Stimulated activated CD4-positive, alpha-beta T cell treated with anti-CD3 and anti-CD28 coated beads, Interleukin-12 subunit alpha, Interleukin-12 subunit beta, amount 100 ng/mL, for 24 hours (primary cell): Measurements from ENCODE around the gene HSD17B12.
"Not testable (repeated sequence)": the region's sequence is repeated elsewhere in the genome, so short reads cannot be mapped to it uniquely, and the experiment has no call there.

Experiments
- DNase-seq, 2 experiments: peaks; one replicate each; pipeline ENCODE4 v3.0.0-alpha.2; 2020; ENCODE audit warnings: low read depth in 2 of 2

The HSD17B12 gene

DNA sequence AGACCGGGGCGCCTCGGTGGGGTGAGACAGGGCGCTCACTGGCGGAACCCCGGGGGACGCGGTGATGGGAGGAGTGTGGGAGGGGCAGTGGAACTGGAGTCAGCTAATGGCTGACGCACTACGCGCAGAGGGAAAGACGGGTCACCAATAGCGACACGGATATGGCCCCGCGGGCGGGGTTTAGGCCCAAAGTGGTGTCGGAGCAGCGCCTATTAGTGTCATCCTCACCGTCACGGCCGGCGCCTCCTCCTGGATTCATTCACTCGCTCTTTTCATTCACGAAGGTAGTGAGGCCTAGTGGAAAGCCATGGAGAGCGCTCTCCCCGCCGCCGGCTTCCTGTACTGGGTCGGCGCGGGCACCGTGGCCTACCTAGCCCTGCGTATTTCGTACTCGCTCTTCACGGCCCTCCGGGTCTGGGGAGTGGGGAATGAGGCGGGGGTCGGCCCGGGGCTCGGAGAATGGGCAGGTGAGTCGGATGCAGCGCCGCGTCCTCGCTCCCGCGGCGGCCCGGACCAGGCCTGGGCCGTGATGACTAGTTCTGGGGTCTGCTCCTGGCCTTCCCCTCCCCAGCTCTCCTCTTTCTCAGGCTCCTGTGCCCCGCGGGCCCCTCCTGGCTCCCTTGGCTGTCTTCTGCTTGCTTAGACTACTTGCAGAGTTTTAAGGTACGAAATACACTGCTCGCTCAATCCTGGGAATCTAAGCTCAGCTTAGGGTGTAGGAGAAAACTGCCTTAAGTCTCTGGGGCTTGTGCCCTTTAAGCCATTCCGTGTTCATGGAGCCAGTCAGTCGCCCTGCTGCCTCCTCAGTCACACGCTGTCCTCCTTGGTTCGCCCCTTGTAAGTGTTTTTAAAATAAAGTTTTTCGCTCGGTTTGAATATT, at the start of gene HSD17B12:
Gene HSD17B12 (plus strand): TSS at position 218 of the 880 bp plus-strand sequence. CDS start 90 bp downstream, at position 308.
- DNase-seq: peak; percentile 98 to 99

DNA sequence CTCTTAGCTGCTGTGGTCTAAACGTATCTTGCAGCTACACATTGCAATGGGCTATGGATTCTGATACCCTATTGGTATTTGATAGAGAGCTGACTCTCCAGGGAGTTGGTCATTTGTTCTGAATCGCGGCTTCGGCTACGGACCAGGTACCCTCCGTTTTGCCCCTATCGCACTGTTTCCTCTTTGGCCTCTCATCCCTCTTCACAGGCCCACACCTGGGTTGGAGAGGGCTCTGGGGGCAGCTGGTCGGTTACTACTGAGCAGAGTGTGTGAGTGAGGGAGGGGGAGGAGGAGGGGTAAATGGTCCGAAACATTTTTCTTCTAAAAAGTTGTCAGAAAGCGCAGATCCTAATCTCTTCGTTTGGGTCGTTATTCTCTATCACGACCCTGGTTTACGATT, 48.8 kb upstream of the HSD17B12 start:
- no peak for DNase-seq

DNA sequence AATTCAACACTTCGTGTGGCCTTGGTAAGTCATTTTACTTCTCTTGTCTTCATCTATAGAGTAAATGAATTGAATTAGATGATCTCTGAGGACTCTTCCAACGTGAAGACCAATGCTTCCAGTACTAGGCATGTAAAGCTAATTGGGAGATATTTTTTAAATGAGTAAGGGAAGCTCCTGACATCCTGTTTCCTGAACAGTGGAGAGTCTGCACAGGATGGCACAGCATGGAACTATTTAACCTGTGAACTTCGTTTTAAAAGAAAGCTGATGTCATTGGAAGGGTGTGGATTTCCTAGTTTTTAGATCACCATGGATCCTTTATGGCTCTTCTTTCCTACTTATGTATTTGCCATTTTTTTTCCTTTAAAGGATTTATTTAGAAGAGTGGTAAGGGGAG, 48.4 kb upstream of the HSD17B12 start:
- no peak for DNase-seq

DNA sequence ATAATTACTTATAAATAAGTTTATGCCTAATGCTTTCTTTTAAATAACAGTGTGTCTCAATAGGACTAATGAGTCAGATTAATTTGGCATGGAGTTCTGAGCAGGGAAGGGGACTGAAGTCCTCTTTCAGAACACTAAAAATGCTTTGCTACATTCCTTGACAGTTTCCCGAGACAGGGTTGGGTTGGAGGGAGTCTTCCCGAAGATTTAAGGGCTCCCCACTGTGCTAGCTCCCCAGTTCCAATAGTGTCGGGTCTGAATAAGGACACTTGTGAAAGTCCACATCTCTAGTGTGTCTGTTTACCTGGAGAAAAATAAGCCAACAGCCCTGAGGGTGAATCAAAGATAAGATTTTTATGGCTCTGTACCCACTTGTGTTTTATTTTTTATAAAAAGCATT, 41.8 kb upstream of the HSD17B12 start:
- no peak for DNase-seq

DNA sequence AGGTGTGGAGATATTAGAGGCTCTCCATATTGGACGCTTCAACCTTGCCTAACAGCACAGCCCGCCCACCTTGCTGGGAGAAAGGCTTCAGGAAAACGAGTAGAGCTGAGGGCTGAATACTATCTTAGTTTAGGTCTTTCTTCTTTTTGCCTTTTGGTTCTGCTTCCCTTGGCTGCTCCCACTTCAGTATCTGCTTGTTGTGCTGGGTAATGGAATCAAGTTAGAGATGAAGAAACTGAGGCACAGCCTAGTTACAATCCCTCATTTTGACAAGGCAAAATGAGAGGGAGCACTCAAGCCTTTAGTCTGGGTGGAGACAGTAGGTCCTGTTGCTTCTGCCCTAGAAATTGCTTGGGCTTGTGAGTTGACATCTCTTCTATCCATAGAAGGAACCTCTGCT, 41.3 kb upstream of the HSD17B12 start:
- DNase-seq: no peak

DNA sequence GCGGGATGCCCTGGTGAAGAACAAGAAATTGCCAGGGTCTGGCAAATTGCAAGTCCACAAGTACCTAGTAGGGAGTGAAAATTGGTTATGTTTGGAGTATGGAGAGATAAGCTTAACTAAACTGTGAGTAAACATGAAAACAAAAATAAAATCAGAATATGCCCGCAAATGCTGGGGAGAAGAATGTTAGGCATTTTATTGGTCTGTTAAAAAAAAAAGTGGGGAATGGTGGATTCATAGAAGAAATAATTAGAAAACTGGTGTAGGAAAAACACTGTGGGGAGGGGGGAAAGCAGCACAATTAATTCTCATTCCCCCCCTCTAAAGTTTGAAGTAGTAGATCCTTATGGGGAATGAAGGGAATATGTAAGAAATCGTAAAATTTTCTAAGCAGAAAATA, 40.6 kb upstream of the HSD17B12 start:
- no peak for DNase-seq

DNA sequence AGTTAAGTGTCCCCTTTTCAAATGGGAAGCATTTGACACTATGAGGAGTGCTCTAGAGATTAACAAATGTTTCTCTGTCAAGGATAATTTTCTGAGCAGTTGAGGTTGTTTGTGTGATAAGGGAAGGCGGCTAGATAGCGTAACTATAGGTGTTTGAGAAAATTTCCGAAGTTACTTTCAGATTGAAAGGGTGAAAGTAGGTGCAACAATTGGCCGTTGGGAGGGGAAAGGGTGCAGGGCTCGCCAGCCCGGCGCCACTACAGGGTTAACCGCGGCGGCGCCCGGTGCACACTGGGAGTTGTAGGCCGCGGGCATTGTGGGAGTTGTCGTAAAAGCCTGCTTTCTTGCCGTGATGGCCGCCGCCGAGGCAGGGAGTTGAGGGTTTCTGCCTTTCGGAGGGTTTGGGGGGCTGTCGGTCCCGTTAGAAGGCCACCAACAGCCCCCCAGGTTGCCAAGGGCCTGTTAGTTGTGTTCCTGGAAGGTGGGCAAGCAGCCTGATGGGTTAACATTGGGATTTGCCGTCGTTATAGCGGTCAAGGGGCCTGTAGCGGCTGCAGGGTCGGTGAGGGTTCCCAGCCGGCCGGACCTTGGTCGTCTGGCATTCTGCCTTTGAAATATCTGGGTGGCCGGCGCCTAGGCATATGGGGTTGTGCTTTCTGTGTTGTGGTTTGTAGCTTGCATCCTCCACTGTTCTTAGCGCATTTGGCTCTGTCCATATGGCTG, 36.5 kb upstream of the HSD17B12 start:
- peak; percentile 76 to 82 for DNase-seq

DNA sequence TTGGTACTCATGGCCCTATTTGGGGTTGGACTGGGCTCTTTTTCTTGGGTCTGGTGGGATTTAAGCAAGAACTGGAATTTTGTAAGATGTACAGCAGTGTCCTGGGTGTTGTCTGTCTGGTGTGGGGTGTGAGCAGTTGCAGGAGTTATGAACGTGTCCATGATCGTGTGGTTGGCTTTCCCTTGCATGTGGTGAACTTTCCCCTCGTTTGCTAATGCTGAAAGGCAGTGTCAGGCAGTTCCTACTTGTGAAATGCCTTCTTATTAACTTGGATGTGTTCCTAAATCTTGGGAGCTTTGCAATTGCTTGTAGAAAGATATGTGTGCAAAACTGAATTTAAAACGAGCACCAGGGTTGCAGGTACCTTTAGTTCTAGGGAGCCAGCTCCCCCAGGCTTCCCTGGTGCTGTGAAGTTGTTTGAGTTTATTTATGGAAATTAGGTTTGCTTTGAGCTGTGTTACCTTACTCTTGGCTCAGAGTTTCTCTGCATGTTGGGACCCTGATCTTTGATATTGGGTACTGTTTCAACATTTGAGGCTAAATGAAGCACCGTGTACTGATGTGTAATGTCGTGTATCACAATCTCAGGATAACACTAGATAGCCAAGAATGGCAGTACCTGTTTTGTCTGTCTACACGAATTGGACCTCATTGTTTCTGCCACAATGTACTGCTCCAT, 35.8 kb upstream of the HSD17B12 start:
- no peak for DNase-seq

DNA sequence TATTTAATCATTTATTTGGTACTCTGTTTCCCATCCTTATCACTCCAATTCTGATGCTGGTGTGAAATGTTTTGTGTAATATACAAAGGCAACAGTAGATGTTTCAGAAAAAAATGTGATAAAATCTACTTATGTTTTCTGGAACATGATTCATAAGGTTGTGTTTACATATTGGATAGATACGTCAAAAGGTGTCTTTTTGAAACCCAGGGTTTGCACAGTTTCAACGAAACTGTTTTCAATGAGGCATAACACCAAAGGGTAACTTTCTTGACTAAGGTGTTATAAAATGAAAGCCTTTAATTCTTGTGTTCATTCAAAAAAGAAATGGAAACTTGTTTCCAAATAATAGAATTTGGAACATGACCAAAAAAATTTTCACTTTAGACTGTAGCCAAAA, 33.8 kb upstream of the HSD17B12 start:
- DNase-seq: no peak

DNA sequence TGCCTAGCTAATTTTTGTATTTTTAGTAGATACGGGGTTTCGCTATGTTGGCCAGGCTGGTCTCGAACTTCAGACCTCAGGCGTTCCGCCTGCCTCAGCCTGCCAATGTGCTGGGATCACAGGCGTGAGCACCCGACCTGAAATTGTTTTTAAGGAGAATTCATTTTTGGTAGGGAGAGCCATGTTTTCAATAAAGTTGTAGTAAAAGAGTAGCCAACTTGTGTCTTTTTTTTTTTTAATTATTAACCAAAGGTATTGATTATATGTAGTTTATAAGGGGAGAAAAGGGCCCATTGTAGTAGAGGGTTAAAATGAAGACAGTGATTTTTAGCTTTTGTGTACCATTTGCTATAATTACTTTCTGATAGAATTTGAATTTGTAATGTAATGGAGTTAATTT, 31.6 kb upstream of the HSD17B12 start:
- DNase-seq: no peak

DNA sequence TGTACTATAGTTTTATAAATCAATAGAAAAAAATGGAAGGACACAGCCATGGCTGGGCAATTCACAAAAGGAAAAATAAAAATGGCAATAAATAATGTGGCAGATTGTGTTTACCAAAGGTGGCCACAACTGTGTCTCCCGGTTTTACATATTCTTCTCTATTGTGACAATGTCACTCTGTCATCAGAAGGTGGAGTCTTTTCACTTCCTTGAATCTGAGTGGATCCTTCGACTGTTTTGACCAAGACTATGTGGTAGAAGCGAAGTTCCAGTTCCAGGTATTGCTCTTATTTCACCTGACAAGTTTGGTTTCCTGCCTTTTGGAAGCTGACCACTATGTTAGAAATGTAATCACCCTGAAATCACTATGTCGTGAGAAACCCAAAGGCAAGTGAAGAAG, 31.0 kb upstream of the HSD17B12 start:
- no peak for DNase-seq

DNA sequence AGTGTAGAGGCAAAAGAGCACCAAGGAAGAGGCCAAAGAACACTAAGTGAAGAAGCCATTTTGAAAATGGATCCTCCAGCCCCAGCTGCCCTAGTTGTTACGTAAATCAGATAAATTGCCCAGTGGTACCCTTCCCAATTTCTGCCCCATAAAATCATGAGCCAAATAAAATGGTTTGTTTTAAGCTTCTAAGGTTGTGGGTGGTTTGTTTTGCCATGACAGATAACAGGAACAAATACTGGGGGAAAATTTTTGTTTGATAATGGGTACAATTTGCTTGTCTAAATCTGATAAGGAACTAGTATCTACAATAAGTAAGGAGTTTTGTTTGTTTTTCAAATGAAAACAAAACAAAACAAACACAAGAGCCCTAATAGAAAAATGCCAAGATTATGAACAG, 30.6 kb upstream of the HSD17B12 start:
- no peak for DNase-seq

DNA sequence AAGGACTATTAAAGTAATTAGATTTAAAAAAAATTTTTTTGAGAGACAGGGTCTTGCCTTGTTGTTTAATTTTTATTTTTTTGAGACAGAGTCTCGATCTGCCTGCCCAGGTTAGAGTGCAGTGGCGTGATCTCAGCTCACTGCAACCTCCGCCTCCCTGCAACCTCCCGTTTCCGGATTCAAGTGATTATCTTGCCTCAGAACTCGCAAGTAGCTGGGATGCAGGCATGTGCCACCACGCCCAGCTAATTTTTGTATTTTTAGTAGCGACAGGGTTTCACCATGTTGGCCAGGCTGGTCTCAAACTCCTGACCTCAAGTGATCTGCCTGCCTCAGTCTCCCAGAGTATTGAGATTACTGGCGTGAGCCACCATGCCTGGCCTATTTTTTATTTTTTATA, 17.5 kb upstream of the HSD17B12 start:
- DNase-seq: not testable (repeated sequence)

DNA sequence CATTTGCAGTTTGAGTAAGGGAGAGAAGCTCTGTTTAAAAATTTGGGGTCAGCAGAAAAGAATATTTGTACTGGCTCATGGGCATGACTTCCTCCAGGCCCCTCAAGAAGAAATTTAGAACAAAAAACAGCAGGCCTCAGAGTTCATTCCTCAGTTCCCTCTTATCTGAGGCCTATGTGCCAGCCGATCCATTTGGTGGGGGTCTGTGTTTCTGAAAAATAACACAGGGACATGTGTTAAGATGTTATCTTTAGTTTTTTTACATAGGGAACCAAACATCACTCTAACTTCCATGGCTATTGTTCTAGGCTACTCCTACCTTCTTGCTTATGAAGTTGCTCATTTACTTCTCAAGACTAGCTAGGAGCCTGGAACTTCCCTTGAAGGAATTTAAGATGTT, 16.2 kb upstream of the HSD17B12 start:
- no peak for DNase-seq

DNA sequence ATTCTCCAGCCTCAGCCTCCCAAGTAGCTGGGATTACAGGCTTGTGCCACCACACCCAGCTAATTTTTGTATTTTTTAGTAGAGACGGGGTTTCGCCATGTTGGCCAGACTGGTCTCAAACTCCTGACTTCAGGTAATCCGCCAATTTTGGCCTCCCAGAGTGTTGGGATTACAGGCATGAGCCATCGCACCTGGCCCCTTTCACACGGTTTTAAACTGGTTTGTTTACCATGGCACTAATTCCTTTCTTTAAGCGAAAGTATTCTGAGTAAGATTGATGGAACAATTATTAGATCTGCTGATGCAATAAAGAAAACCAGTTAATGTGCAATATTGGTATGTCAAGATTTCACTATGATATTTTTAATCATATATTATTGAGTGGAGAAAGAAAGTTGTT, 9.3 kb upstream of the HSD17B12 start:
- DNase-seq: not testable (repeated sequence)

DNA sequence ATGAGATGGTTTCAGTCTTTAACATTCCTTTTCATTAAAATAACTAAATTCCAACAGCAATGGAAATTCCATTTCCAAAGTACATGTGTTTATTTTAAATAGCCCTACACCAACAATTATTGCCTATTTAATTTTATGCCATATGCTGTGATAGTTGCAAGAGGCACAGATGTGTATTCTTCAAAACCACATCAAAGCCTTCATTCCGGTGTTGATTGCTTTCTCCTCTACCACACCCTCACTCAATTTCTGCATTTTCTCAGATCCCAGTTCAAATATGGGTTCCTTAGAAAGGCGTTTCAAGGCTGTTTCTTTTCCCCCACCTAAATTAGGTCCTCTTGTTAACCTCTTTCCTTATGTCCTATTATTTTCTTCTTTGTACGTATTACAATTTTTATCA, 6.0 kb upstream of the HSD17B12 start:
- DNase-seq: no peak

DNA sequence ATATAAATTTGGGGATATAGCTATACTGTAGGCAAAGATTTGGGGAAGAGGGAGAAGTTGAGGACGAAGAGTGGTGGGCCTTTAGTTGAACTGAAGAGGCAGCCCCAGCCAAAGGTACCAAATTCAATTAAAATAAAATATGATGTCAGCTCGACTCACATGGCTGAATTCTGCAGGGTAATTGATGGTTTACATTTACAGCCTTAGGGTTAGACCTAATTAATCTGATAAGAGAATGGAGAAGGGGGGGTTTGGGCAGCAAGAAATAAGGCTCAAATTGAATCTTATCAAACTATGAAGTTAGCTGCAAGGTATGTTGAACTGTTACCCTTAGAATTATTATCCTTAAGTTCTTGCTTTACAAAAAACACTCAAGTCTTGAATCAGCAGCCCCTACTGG, 3.6 kb upstream of the HSD17B12 start:
- DNase-seq: no peak

DNA sequence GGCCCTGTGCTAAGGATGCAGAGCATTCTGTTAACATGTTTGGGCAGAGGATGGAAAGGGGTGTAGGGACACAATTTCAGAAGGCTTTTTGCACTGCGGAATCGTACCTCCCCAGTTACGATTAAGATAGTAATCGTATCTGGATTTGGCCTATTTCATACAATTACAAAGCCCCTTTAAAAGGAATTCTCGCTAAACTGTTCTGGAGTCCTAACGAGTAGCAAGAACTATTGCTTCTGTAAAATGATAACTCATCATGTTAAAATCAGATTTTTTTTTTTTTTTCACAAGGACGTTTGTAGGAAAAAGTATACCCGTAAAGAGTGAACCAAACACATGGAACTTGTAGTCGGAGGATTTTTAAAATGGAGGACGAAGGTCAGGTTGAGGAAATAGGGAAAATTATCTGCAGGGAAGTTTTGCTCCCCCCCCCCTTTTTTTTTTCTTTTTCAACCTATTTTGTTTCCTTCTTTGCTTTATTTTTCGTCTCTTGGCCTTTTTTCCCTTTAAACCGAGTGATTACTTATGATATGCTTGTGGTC, 934 bp downstream of the HSD17B12 start:
- no peak for DNase-seq

DNA sequence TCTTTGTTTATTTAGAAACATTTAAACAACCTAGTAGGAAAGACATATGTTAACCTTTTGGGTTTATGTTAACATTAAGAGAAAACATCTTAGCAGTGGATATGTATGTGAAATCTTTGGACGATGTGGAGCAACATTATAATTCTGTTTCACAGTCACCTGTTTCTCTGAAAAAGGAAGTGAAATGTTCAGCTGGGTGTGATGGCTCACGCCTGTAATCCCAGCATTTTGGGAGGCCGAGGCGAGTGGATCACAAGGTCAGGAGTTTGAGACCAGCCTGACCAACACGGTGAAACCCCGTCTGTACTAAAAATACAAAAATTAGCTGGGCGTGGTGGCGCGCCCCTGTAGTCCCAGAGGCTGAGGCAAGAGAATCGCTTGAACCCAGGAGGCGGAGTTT, 1.5 kb downstream of the HSD17B12 start:
- DNase-seq: not testable (repeated sequence)

DNA sequence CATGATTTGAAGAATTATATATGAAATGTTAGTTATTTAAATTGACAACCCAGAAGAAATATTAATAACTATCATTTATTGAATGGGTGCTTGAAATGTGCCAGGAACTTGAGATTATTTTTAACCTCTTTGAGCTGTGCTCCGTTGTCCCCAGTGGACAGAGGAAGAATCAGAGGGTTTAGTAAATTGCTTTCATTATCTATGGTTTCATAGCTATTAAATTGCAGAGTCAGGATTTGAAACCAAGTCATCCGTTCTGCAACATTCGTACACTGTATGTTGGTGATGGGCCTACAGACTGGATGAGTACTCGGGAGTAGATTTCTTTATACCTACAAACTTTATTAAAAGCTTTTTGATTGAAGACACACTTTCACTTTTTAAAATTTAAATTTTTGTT, 4.9 kb downstream of the HSD17B12 start:
- no peak for DNase-seq

DNA sequence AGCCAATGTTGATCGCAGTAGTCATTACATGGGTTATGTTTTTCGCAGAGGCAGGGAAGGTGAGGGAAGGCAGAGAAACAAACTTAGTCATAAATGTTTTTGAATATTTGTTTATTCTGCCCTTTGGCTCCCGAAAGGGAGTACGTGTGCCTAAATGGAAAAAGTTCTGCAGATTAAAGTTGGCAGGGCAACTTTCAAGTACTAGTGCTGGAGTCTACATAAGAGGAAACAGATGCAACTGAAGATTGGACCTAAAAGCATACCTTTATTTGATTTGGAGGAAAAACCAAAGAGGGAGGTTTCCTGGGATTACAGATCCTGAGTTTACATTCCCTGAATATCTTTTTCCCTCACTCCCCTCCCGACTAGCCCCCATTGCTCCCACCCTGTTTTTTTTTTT, 5.7 kb downstream of the HSD17B12 start:
- DNase-seq: no peak

DNA sequence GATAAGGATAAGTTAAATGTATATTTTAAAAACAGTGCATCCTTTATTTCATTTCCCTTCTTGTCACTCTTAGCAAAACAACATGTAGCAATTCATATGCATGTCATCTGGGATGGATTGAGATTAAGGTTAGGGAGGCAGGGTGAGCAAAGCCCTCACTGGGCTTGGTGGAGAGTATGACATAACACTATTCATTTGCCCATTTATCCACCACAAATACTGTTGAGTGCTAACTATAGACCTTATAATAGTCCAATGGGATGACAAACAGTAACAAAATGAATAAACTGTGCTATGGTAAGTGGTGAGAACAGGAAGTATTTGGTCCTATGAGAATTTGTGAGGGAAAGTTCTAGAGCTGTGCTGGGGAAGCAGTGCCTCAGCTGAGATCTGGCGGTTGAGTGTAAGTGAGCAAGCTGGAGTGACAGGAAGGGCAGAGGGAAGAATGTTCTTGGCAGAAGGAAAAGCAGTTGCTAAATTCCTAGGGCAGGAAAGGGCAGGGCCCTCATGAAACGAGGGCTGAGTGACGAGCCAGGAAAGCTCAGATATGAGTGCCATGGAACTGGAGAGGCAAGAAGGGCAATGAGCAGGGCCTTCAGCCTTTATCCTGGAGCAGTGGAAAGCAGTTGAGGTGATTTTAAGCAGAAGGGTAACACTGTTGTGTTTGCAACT, 6.7 kb downstream of the HSD17B12 start:
- DNase-seq: no peak
